Myocyte (in vitro differentiated cells): ENCODE results near the gene PROCA1. TPM values are rescaled to one million over a fixed set of nuclear protein-coding genes. Genes with fewer than 3 reads are reported as not detected.
"Not testable (repeated sequence)": the region's sequence is repeated elsewhere in the genome, so short reads cannot be mapped to it uniquely, and the experiment has no call there.

Experiments used
- DNase-seq: peaks from one replicate; pipeline ENCODE4 v3.0.0-alpha.2; 2012; ENCODE audit warnings: low read depth
- total RNA-seq: library from RNA; depleted of rRNA; stranded (reverse); fragments of >200 nt; gene quantifications from 2 replicates; pipeline ENCODE4 v1.2.3, GENCODE V29; 2014

Gene PROCA1
- total RNA-seq, 1 donor from 2014 or later = 1.0 TPM

DNA sequence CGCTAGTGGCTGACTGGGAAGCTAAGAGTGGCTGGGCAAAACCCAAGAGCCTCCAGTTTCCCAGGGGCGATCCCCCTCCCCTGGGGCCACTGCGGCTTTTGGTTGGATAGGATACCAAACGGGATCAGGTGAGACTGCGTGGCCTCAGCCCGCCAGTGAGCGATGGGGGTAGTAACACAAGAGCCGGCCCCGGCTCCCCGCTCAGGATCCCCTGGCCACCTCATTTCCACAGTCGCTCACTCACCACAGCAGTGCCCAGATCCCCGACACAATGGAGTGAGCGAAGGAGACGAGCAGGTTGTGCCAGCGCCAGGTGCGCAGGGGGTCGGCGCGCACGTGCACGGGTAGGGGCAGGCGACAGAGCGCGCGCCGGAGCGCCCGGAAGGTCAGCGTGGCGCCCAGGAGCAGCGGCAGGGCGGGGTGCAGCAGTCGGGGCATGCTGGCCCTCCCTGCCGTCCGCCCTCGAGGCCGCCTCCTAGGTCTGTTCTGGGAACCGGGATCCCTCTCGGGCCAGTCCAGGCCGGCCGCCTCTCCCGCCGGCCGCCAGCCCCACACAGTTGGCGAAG, 14.1 kb upstream of the PROCA1 start:
- DNase-seq = peak; percentile 58

GRCh38 chr17:28725166-28725659, 13.5 kb upstream of the PROCA1 start:
- DNase-seq = peak; percentile 53

GRCh38 chr17:28724500-28725165, 12.9 kb upstream of the PROCA1 start:
- no peak for DNase-seq

DNA sequence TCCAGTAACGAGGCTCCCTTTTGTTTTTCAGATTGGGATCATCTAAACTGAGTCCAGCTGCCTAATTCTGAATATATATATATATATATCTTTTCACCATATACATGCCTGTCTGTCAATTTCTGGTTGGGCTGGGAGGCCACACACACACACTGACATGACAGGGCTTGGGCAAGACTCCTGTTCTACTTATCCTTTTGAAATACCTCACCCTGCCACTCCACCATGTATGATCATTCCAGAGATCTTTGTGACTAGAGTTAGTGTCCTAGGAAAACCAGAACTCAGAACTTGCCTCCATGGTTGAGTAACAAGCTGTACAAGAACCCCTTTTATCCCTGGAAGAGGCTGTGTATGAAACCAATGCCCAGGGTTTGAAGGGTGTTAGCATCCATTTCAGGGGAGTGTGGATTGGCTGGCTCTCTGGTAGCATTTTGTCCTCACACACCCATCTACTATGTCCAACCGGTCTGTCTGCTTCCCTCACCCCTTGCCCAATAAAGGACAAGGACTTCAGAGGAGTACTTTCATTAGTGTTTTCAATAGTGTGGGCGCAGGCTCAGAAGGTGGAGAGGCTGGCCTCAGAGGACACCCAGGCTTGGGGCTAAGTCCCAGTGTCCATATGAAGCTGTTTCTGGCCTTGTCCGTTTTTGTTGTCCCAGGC, 12.3 kb upstream of the PROCA1 start:
- DNase-seq = not testable (repeated sequence)

DNA sequence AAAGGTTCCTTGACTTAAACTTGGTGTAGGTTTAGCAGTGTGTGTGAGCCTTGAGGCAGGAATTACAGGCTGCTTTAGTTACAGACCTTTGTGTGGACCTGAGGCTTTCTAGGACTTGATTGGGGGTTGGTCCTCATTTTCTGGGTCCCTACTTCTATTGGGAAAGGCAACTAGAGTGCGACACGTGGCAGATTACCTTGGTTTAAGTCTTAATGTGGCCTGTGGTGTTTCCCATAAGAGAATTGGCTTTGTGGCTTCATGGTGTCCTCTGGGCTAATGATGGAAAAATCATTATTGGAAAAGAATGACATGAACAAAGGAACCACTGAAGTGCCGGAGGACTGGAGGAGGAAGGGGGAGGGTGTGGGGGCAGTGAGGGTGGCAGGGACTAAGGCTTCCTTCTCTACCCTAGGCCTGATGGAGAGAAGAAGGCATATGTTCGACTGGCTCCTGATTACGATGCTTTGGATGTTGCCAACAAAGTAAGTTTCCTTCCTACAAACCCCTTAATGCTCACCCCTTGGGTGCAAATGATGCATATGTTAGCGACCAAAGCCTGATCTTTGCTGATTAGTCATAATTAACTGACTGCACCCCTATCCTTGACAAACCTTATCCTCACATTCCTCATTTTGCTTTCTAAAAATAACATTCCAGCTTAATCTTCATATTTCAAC, 11.6 kb upstream of the PROCA1 start:
- no peak for DNase-seq

DNA sequence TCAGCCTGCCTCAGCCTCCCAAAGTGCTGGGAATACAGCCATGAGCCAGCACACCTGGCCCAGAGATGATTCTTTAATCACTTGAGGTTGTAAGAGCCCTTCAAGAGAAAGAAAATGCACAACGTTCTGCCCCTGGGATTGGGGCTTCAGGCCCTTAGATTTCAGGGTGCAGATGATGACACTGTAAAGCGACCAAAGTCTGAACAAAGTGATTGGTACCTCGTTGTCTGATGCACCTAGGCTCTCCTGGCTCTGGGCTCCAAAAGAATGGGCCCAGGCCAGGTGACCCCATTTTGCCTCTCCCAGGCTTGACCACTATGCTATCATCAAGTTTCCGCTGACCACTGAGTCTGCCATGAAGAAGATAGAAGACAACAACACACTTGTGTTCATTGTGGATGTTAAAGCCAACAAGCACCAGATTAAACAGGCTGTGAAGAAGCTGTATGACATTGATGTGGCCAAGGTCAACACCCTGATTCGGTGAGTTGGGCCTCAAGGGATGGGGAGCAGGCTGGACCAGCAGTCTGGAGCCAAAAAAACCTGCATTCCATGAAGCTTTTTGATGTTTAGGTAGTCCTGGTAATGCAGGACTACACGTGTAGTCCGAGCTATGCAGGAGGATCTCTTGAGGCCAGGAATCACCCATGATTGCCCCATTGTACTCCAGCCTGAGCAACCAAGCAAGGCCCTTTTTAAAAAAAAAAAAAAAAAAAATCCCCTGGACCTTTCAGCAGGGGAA, 10.9 kb upstream of the PROCA1 start:
- DNase-seq = no peak

- not testable (repeated sequence) for DNase-seq
Measured at GRCh38 chr17:28720997-28721329, 9.3 kb upstream of the PROCA1 start.

DNA sequence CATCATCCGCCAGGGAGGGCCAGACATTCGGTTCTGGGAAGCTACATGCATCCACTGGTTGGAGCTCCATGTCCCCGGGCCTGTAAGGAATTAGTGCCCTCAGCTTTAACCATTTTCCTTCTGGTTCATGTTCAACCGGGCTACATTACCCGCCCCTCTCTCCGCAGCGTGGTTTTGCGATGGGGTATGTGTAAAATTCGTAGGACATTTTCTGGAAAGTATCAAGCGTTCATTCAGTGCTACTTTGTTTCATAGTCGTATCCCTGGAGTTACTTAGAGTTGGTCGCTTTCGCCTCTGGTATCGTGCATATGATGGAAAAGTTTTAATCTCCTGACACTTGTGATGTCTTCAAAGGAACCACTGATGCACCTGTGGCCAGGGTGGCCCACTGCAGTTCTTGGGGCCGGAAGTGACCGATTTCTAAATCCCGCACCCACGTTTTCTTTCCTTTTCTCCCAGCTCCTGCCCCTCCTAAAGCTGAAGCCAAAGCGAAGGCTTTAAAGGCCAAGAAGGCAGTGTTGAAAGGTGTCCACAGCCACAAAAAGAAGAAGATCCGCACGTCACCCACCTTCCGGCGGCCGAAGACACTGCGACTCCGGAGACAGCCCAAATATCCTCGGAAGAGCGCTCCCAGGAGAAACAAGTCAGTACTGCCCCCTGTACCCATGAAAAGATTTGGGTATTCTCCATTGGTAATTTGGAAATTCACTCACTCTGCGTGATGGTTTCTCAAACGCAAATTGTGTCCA, 8.7 kb upstream of the PROCA1 start:
- no peak for DNase-seq

GRCh38 chr17:28719021-28719433, 7.3 kb upstream of the PROCA1 start:
- DNase-seq = no peak

- DNase-seq = no peak
Measured at GRCh38 chr17:28718333-28719020, 6.8 kb upstream of the PROCA1 start.

DNA sequence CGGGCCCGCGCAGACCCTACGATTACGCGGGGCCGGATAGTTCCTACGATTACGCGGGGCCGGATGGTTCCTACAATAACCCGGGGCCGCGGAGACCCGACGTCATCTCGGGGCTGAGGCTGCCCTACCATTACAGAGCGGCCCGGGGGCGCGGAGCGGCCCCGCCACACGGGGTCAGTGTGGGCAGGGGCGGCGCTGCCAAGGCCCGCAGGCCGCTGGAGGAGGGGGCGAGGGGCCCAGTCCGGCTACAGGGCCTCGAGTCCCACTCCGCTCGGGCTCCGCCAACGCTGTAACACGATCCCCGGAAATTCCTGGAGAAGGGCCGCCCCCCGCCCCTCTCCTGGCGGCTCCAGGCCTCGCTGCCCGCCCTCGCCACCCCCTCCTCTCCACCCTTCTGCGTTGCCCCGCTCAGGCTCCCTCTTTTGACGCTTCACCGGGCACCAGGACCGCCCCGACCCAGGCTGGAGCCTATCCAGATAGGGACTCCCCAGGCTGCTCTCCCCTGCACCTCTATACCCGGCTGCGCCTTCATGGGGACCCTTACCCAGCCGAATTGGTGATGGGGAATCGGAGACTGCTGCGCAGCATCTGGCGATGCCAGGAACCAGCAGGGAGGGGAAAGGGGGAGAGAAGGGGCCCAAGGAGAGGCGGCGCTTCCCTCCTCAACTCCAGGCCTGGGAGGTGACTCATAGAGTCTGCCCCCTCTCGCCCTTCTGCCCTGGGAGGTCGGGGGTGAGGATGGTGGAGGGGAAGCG, 6.1 kb upstream of the PROCA1 start, which contains the start of gene RAB34:
RAB34 (minus strand) TSS at position 291 of the 755 bp plus-strand sequence. CDS start 602 bp downstream, outside the sequence.
- peak; percentile 90 for DNase-seq

- peak; percentile 34 for DNase-seq
Measured at GRCh38 chr17:28716740-28717577, 5.3 kb upstream of the PROCA1 start.

GRCh38 chr17:28715217-28715616, 3.5 kb upstream of the PROCA1 start:
- no peak for DNase-seq

DNA sequence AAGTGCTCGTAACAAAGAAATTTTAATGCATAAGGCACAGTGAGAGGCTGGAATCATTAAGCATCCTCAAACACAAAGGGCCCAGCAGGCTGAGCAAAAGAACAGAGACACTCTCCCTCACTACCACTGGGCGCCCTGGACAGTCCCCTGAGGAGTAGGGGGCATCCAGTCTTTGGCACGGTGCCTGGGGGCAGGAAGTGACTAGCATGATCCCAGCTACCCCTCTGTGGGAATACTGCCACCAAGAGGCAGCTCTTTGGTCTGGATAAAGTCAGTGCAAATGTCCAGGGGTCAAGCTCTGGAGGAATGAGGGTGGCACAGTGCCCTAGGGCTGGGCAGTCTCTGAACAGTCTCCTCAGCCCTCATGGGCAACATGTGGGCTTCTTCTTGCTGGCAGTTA, 2.6 kb upstream of the PROCA1 start:
- DNase-seq = no peak

DNA sequence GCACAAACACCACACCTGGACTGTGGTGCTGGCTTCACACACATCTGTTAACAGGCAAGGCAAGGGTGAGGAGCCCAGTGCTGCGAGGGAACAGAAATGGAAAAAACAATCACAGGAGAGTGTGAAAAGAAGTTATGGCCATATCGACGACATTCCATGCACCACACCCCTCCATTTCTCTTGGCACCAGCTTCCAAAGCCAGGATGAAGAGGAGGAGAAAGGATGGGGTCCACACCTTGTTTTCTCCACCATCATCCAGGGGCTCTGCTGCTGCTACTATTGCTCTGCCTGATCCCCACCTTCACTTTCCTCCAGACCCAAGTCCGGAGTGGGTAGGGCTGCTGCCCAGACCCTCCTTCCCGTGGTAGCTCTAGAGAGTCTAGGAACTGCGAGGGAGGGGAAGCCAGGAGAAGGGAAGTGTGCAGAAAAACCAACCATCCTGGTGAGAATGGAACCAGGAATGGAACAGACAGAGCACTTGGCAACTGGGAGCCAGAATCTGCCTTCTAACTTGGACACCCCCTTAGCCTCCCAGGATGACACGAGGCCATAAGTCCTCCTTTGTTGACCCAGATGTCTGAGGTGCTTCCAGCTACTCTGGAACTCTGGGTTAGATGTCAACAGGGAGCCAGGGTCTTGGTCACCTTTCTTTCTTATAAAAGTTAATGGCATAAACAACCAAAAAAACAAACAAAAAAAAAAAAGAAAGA, 1.2 kb upstream of the PROCA1 start:
- DNase-seq = no peak

- no peak for DNase-seq
Measured at GRCh38 chr17:28712032-28712704, 480 bp upstream of the PROCA1 start.
